NB4 (cell line): ENCODE data around the gene SERPINB1.

Experiments
- CTCF ChIP-seq: IDR thresholded peaks from one replicate; pipeline ENCODE4 v1.5.1; 2012; ENCODE audit warnings: low read depth, low read length
- MAX ChIP-seq: IDR thresholded peaks from 2 replicates; pipeline ENCODE4 v1.6.1; 2011; ENCODE audit warnings: low read depth, low read length
- MYC ChIP-seq: IDR thresholded peaks from 2 replicates; pipeline ENCODE4 v1.6.1; 2011; ENCODE audit warnings: low read depth, low read length
- POLR2A ChIP-seq: IDR thresholded peaks from 2 replicates; pipeline ENCODE4 v1.6.1; 2011; ENCODE audit warnings: mild to moderate bottlenecking; ENCODE audit not compliant: insufficient read length; ENCODE audit errors: extremely low read depth

- no peak for TF ChIP-seq POLR2A
- TF ChIP-seq CTCF, result no peak
- TF ChIP-seq MAX, result no peak
- no peak for TF ChIP-seq MYC
Observed at GRCh38 chr6:2852514-2852855, 10.8 kb upstream of the SERPINB1 start.
